Urinary bladder (tissue), 4 donors: ENCODE measurements around the gene TAF4B. TPM values are rescaled to one million over a fixed set of nuclear protein-coding genes. Genes with fewer than 3 reads are reported as not detected.

Experiments
- DNase-seq: peaks from one replicate; pipeline ENCODE4 v3.0.0-alpha.2; 2015; ENCODE audit errors: extremely low spot score
- H3K27ac ChIP-seq: one replicate; pipeline ENCODE4 v1.5.1; 2013; ENCODE audit warnings: low read depth, mild to moderate bottlenecking, moderate library complexity
- H3K36me3 ChIP-seq: one replicate; pipeline ENCODE4 v1.6.1; 2013; ENCODE audit warnings: mild to moderate bottlenecking, moderate library complexity; ENCODE audit not compliant: insufficient read depth
- H3K4me1 ChIP-seq: one replicate; pipeline ENCODE4 v1.6.1; 2013; ENCODE audit warnings: mild to moderate bottlenecking, moderate library complexity; ENCODE audit not compliant: insufficient read depth
- H3K4me3 ChIP-seq: one replicate; pipeline ENCODE4 v1.5.1; 2013; ENCODE audit warnings: low read depth, low read length
- WGBS: extraction: QIAGEN DNeasy Blood & Tissue Kit; methylation state at CpG from one replicate; pipeline ENCODE4 v1.1.7; 2013; 5-methylcytosine and 5-hydroxymethylcytosine counted together
- polyA plus RNA-seq: library from polyadenylated mRNA; stranded (reverse); fragments of 200-250 nt; gene quantifications from one replicate; pipeline ENCODE4 v1.2.3, GENCODE V29; 2013
- small RNA-seq: library from RNA; depleted of rRNA; stranded (forward); fragments of <200 nt; gene quantifications from one replicate; pipeline ENCODE3, GENCODE V24; 2014
- total RNA-seq: library from RNA; depleted of rRNA; stranded (reverse); fragments of >200 nt; gene quantifications from one replicate; pipeline ENCODE4 v1.2.3, GENCODE V29; 2014
- donor health status: healthy with polysubstance abuse.
- donor health status: healthy.

The TAF4B gene
- total and polyA plus RNA-seq, 2 donors: 3.5 to 5.0 TPM

- Histone ChIP-seq H3K36me3 (no peaks in the 10 kb centered on the region), H3K4me3 (no peak overlapping the region), H3K4me1 (no peaks in the 10 kb centered on the region), H3K27ac (no peak overlapping the region)
- DNase-seq: no peak
- WGBS: 89% methylated on average over 5 of the region's 5 CpGs
Measured at GRCh38 chr18:26438980-26439379, 212.7 kb downstream of the TAF4B start.

- H3K36me3 ChIP-seq: no peaks in the 10 kb centered on the region
- no peak for DNase-seq
- WGBS: 89% methylated on average over 4 of the region's 4 CpGs
- H3K4me3 ChIP-seq: no peak overlapping the region
- no peak overlapping the region for H3K27ac ChIP-seq
- no peaks in the 10 kb centered on the region for H3K4me1 ChIP-seq
Measured at GRCh38 chr18:26439537-26439936, 213.3 kb downstream of the TAF4B start.

GRCh38 chr18:26440644-26441043 is 214.4 kb downstream of the TAF4B start:
- Histone ChIP-seq H3K36me3 (no peaks in the 10 kb centered on the region), H3K4me1 (no peaks in the 10 kb centered on the region), H3K27ac (no peak overlapping the region), H3K4me3 (no peak overlapping the region)
- WGBS: 65% methylated on average over 8 of the region's 8 CpGs
- no peak for DNase-seq

Small RNA genes lying within 50 kb of the gene (small RNA-seq; reads per million reads assigned to genes)
- gene RNU6-1289P: not detected

Other genes with a start within 250 kb of the TAF4B start
- 157 TPM for gene SS18, start 135.8 kb upstream of the TAF4B start, total RNA-seq
- gene SS18, start 135.8 kb upstream of the TAF4B start, polyA plus RNA-seq: 51.2 TPM
- not detected for gene PSMA8, start 92.6 kb upstream of the TAF4B start, total RNA-seq
- not detected for gene PSMA8, start 92.6 kb upstream of the TAF4B start, polyA plus RNA-seq